Neural cell (in vitro differentiated cells): Measurements from ENCODE around the gene TRIM5. TPM values are rescaled to one million over a fixed set of nuclear protein-coding genes. Genes with fewer than 3 reads are reported as not detected.

Source experiments
- H2AFZ ChIP-seq: fragments of 200-600, 300-800 bp; sonication (generic), shearing (Covaris generic); 2 replicates; pipeline ENCODE4 v1.6.0; 2014; ENCODE audit warnings: low read depth, mild to moderate bottlenecking, antibody characterized with exemption, low read length, moderate library complexity
- H3F3A ChIP-seq: fragments of 200-600 bp; shearing (Covaris generic); 2 replicates; pipeline ENCODE4 v1.6.1; 2016; ENCODE audit warnings: mild to moderate bottlenecking, moderate library complexity, mixed read lengths, antibody characterized with exemption, low read length; ENCODE audit not compliant: insufficient read depth, poor library complexity, severe bottlenecking
- H3K27ac ChIP-seq: fragments of 200-600, 300-800 bp; sonication (generic), shearing (Covaris generic); 2 replicates; pipeline ENCODE4 v1.5.1; 2014; ENCODE audit warnings: mild to moderate bottlenecking, low read length, moderate library complexity
- H3K27me3 ChIP-seq: fragments of 300-800, 200-600 bp; sonication (generic), shearing (Covaris generic); 2 replicates; pipeline ENCODE4 v1.6.0; 2014; ENCODE audit warnings: mild to moderate bottlenecking, low read depth, low read length, moderate library complexity; ENCODE audit not compliant: insufficient read depth
- H3K36me3 ChIP-seq: fragments of 300-800, 200-600 bp; sonication (generic), shearing (Covaris generic); 2 replicates; pipeline ENCODE4 v1.5.1; 2014; ENCODE audit warnings: mild to moderate bottlenecking, antibody characterized with exemption, low read length, moderate library complexity; ENCODE audit not compliant: insufficient read depth
- H3K4me2 ChIP-seq: fragments of 300-800, 200-600 bp; sonication (generic), shearing (Covaris generic); 2 replicates; pipeline ENCODE4 v1.6.0; 2014; ENCODE audit warnings: mild to moderate bottlenecking, low read length
- H3K4me3 ChIP-seq: fragments of 300-800, 200-600 bp; sonication (generic), shearing (Covaris generic); 2 replicates; pipeline ENCODE4 v1.5.1; 2014; ENCODE audit warnings: mild to moderate bottlenecking, low read length, moderate library complexity
- H3K79me2 ChIP-seq: fragments of 200-600 bp; shearing (Covaris generic); replicated peaks from 2 replicates; pipeline ENCODE4 v1.6.0; 2014; ENCODE audit warnings: mild to moderate bottlenecking, low read length, moderate library complexity; ENCODE audit not compliant: insufficient read depth
- H3K9ac ChIP-seq: fragments of 300-800, 200-600 bp; sonication (generic), shearing (Covaris generic); 2 replicates; pipeline ENCODE4 v1.6.1; 2016; ENCODE audit warnings: mild to moderate bottlenecking, low read length, mixed read lengths
- H3K9me2 ChIP-seq: fragments of 200-600 bp; shearing (Covaris generic); 2 replicates; pipeline ENCODE4 v1.6.1; 2016; ENCODE audit warnings: mild to moderate bottlenecking, low read length, mixed read lengths; ENCODE audit not compliant: insufficient read depth
- H3K9me3 ChIP-seq: fragments of 200-600, 300-800 bp; sonication (generic), shearing (Covaris generic); 2 replicates; pipeline ENCODE4 v1.6.1; 2016; ENCODE audit warnings: mild to moderate bottlenecking, mixed run types, low read length, moderate library complexity, mixed read lengths
- H4K20me1 ChIP-seq: fragments of 200-600 bp; shearing (Covaris generic); 2 replicates; pipeline ENCODE4 v1.6.1; 2016; ENCODE audit warnings: mild to moderate bottlenecking, mixed run types; ENCODE audit not compliant: insufficient read depth
- CTCF ChIP-seq: fragments of 450-650 bp; IDR thresholded peaks from 2 replicates; pipeline ENCODE4 v1.5.1; 2014; ENCODE audit warnings: antibody characterized with exemption, mild to moderate bottlenecking, moderate library complexity; ENCODE audit not compliant: poor library complexity, severe bottlenecking
- EP300 ChIP-seq: fragments of 450-650 bp; conservative IDR thresholded peaks from 2 replicates; pipeline ENCODE4 v1.6.1; 2014; ENCODE audit warnings: antibody characterized with exemption, mild to moderate bottlenecking, moderate library complexity; ENCODE audit not compliant: poor library complexity, severe bottlenecking
- EZH2 ChIP-seq: fragments of 200-600, 300-800 bp; shearing (Covaris generic), sonication (generic); IDR thresholded peaks from 2 replicates; pipeline ENCODE4 v1.6.1; 2014; ENCODE audit warnings: antibody characterized with exemption, low read length, borderline replicate concordance, mild to moderate bottlenecking; ENCODE audit not compliant: insufficient read depth, poor library complexity, severe bottlenecking
- MXI1 ChIP-seq: fragments of 450-650 bp; conservative IDR thresholded peaks from 2 replicates; pipeline ENCODE4 v1.6.1; 2014; ENCODE audit warnings: antibody characterized with exemption, mild to moderate bottlenecking; ENCODE audit not compliant: poor library complexity, severe bottlenecking
- POLR2AphosphoS5 ChIP-seq: IDR thresholded peaks from 2 replicates; pipeline ENCODE4 v1.6.1; 2012
- RAD21 ChIP-seq: fragments of 450-650 bp; conservative IDR thresholded peaks from 2 replicates; pipeline ENCODE4 v1.6.1; 2014; ENCODE audit warnings: antibody characterized with exemption, mild to moderate bottlenecking, moderate library complexity
- REST ChIP-seq: IDR thresholded peaks from 2 replicates; pipeline ENCODE4 v1.6.1; 2012; ENCODE audit warnings: borderline replicate concordance
- SMC3 ChIP-seq: fragments of 450-650 bp; conservative IDR thresholded peaks from 2 replicates; pipeline ENCODE4 v1.6.1; 2014; ENCODE audit warnings: antibody characterized with exemption, mild to moderate bottlenecking, moderate library complexity; ENCODE audit not compliant: poor library complexity
- TAF1 ChIP-seq: IDR thresholded peaks from 2 replicates; pipeline ENCODE4 v1.6.1; 2012; ENCODE audit warnings: low read depth
- polyA plus RNA-seq: library from polyadenylated mRNA; depleted of rRNA; stranded (reverse); fragments of >200 nt; gene quantifications from 2 replicates; pipeline ENCODE4 v1.2.3, GENCODE V29; 2014

TRIM5 gene
- polyA plus RNA-seq, 1 donor from 2014 or later: 2.0 TPM

GRCh38 chr11:5655474-5655873 is 29.4 kb downstream of the TRIM5 start:
- no peak overlapping the region for H3K4me3 ChIP-seq
- no peak overlapping the region for H3K4me2 ChIP-seq
- no peak overlapping the region for H3K27ac ChIP-seq
- no peaks in the 10 kb centered on the region for H3K79me2 ChIP-seq
- H4K20me1 ChIP-seq: no peaks in the 10 kb centered on the region
- TF ChIP-seq TAF1: no peak
- no peak for TF ChIP-seq EZH2
- no peak for TF ChIP-seq EP300
- TF ChIP-seq MXI1: no peak
- H3K9me2 ChIP-seq: no peaks in the 10 kb centered on the region
- H3K36me3 ChIP-seq: no peaks in the 10 kb centered on the region
- no peaks in the 10 kb centered on the region for H3F3A ChIP-seq
- no peaks in the 10 kb centered on the region for H3K27me3 ChIP-seq
- no peak overlapping the region for H3K9ac ChIP-seq
- H2AFZ ChIP-seq: no peak overlapping the region
- H3K9me3 ChIP-seq: peaks cover 3% of the 10 kb centered on the region

GRCh38 chr11:5646139-5646538 is 38.7 kb downstream of the TRIM5 start:
- Histone ChIP-seq H3K36me3 (no peaks in the 10 kb centered on the region), H3K27me3 (no peaks in the 10 kb centered on the region), H3K79me2 (no peaks in the 10 kb centered on the region), H3K27ac (no peak overlapping the region), H2AFZ (no peak overlapping the region), H3K9me2 (no peaks in the 10 kb centered on the region), H3K4me3 (no peak overlapping the region), H3F3A (no peaks in the 10 kb centered on the region), H3K9me3 (no peaks in the 10 kb centered on the region), H3K4me2 (no peak overlapping the region), H3K9ac (no peak overlapping the region), H4K20me1 (no peaks in the 10 kb centered on the region)
- TF ChIP-seq EZH2 (no peak), RAD21 (no peak), POLR2AphosphoS5 (no peak), TAF1 (no peak), EP300 (no peak), CTCF (no peak), MXI1 (no peak), REST (no peak), SMC3 (no peak)

GRCh38 chr11:5643585-5643984 is 41.3 kb downstream of the TRIM5 start:
- Histone ChIP-seq H3K9me3 (no peaks in the 10 kb centered on the region), H4K20me1 (no peaks in the 10 kb centered on the region)
- no peak for TF ChIP-seq EZH2
- TF ChIP-seq TAF1: no peak
- no peak for TF ChIP-seq SMC3
- TF ChIP-seq POLR2AphosphoS5: no peak
- no peak for TF ChIP-seq EP300
- TF ChIP-seq REST: no peak
- TF ChIP-seq RAD21: no peak
- TF ChIP-seq CTCF: no peak
- TF ChIP-seq MXI1: no peak

More at GRCh38 chr11:5643585-5643984, 41.3 kb downstream of the TRIM5 start:
- H3K27me3 ChIP-seq: no peaks in the 10 kb centered on the region
- no peaks in the 10 kb centered on the region for H3K9me2 ChIP-seq
- H2AFZ ChIP-seq: no peak overlapping the region
- H3K9ac ChIP-seq: no peak overlapping the region
- H3K4me3 ChIP-seq: no peak overlapping the region
- no peaks in the 10 kb centered on the region for H3K36me3 ChIP-seq
- no peak overlapping the region for H3K27ac ChIP-seq
- no peak overlapping the region for H3K4me2 ChIP-seq
- no peaks in the 10 kb centered on the region for H3F3A ChIP-seq
- H3K79me2 ChIP-seq: no peaks in the 10 kb centered on the region
